Thymus (tissue), 11 donors: ENCODE measurements around the gene TIMP4. TPM values are rescaled to one million over a fixed set of nuclear protein-coding genes. Genes with fewer than 3 reads are reported as not detected.

ENCODE experiments used
- DNase-seq, 9 donors: peaks; one replicate each; pipeline ENCODE4 v3.0.0-alpha.2; 2013; ENCODE audit warnings: low spot score in 9 of 9, low read depth in 6 of 9, missing footprints in 1 of 9
- H3K27ac ChIP-seq, 2 donors: one replicate each; pipeline ENCODE4 v1.5.1; 2013; ENCODE audit warnings: control low read depth in 1 of 2, low read depth in 1 of 2, low read length in 1 of 2, mild to moderate bottlenecking in 1 of 2, moderate library complexity in 1 of 2
- H3K27me3 ChIP-seq, 2 donors: one replicate each; pipeline ENCODE4 v1.5.1; 2013; ENCODE audit warnings: low read length in 1 of 2; ENCODE audit not compliant: control insufficient read depth in 2 of 2, insufficient read depth in 1 of 2
- H3K36me3 ChIP-seq, 2 donors: one replicate each; pipeline ENCODE4 v1.5.1; 2013; ENCODE audit warnings: low read length in 1 of 2, mild to moderate bottlenecking in 1 of 2, moderate library complexity in 1 of 2; ENCODE audit not compliant: control insufficient read depth in 2 of 2, insufficient read depth in 2 of 2
- H3K4me1 ChIP-seq, 2 donors: one replicate each; pipeline ENCODE4 v1.5.1; 2013; ENCODE audit warnings: low read length in 2 of 2; ENCODE audit not compliant: control insufficient read depth in 2 of 2, insufficient read depth in 2 of 2
- H3K4me3 ChIP-seq, 2 donors: one replicate each; pipeline ENCODE4 v1.5.1; 2013; ENCODE audit warnings: low read length in 2 of 2, control low read depth in 1 of 2, mild to moderate bottlenecking in 1 of 2
- H3K9me3 ChIP-seq, 2 donors: one replicate each; pipeline ENCODE4 v1.5.1; 2013; ENCODE audit warnings: low read length in 1 of 2, mild to moderate bottlenecking in 1 of 2; ENCODE audit not compliant: control insufficient read depth in 2 of 2, insufficient read depth in 1 of 2
- WGBS: extraction: QIAGEN DNeasy Blood & Tissue Kit; methylation state at CpG from one replicate; pipeline ENCODE4 v1.1.7; 2013; 5-methylcytosine and 5-hydroxymethylcytosine counted together
- polyA plus RNA-seq: library from polyadenylated mRNA; stranded (reverse); fragments of 200-250 nt; gene quantifications from one replicate; pipeline ENCODE4 v1.2.3, GENCODE V29; 2013
- total RNA-seq: library from RNA; stranded (reverse); fragments of 120-200 nt; gene quantifications from one replicate; pipeline ENCODE4 v1.2.4, GENCODE V29; 2013
- donor health status: healthy.

Gene TIMP4
- total and polyA plus RNA-seq, 2 donors, result 0.66 to 4.2 TPM

- no peak overlapping the region for H3K27ac ChIP-seq
- 84% methylated on average over 8 of the region's 8 CpGs for WGBS
- no peak overlapping the region for H3K4me3 ChIP-seq
- no peaks in the 10 kb centered on the region for H3K36me3 ChIP-seq
- no peaks in the 10 kb centered on the region for H3K4me1 ChIP-seq
- H3K9me3 ChIP-seq, result peaks cover 0 to 2% of the 10 kb centered on the region in 2 donors
- no peaks in the 10 kb centered on the region for H3K27me3 ChIP-seq
- no peak for DNase-seq
Measured at GRCh38 chr3:12107071-12107713, 51.5 kb downstream of the TIMP4 start.

Other genes with a start within 250 kb of the TIMP4 start
- gene SYN2, start 154.5 kb downstream of the TIMP4 start, total RNA-seq, result 0.05 TPM
- 0.50 TPM for gene SYN2, start 154.5 kb downstream of the TIMP4 start, polyA plus RNA-seq
- 4.3 TPM for gene PPARG, start 130.2 kb upstream of the TIMP4 start, total RNA-seq
- 8.8 TPM for gene PPARG, start 130.2 kb upstream of the TIMP4 start, polyA plus RNA-seq